RPMI7951 (cell line): ENCODE data around the gene CLCNKB. TPM values are rescaled to one million over a fixed set of nuclear protein-coding genes. Genes with fewer than 3 reads are reported as not detected.
A peak's percentile ranks its signal among the peaks of the same experiment; 100 is the strongest.

Source experiments
- DNase-seq: peaks from one replicate; pipeline ENCODE4 v3.0.0-alpha.2; 2012; ENCODE audit warnings: low read depth
- total RNA-seq: library from RNA; depleted of rRNA; stranded (reverse); fragments of >200 nt; shearing (Covaris generic); gene quantifications from 2 replicates; pipeline ENCODE4 v1.2.3, GENCODE V29; 2014

The CLCNKB gene
- total RNA-seq, 1 experiment from 2014 or later: not detected

DNA sequence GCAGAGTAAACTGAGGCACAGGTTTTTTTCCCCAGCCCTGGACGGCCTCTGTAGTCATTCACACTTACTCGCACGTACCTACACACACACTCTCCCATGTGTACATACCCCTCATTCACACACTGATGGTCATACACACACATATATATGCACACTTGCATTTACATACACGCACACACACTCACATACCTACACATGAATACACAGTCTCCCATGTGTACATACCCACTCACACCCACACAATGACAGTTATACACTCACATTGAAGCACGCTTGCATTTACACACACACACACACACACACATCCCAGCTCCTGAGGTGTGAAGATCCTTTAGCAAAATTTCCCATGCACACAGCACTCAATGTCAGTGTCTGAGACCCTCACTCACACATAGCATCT is 30.6 kb downstream of the CLCNKB start:
- DNase-seq: no peak

- DNase-seq: peak; percentile 87
Measured at GRCh38 chr1:16075337-16076030, 31.9 kb downstream of the CLCNKB start.

DNA sequence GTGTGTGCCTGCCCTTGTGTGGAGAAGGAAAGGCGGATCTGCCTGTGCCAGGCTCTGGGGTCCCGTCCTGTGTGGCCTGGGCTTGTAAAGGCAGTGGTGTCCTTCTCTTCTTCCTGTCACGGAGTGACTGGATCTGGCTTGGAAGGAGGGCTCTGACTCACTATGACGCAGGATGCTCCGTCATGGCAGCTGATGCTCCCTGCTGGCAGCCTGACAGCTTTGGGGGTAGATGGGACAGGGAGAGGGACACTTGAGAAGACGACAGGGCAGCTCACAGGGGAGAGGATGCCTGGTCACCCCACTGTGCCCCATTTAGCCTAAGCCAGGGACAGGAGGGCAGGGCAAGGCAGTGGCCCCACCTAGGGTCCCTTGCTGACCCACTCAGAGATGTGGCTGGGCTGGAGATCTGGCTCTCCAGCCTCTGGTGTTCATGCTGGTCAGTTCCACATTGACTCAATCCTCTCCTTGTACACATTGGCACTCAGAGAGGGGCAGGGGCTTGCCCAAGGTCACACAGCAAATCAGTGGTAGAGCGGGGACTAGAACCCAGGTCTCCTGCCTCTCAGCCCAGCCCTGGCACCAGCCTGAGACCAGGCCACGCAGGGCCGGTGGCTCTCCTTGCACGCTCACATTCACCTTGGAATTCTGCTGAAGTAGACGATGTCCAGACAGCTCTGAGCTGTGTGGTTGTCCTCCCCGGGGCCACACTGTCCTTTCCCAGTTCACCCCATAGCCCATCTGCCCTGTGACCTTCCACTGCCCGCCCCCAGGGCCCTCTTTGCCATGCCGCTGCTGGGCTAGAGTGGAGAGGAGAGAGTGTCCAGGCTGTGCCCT is 32.7 kb downstream of the CLCNKB start:
- DNase-seq: peak; percentile 96

- DNase-seq: peak; percentile 92
Measured at GRCh38 chr1:16076865-16077238, 33.3 kb downstream of the CLCNKB start.

- no peak for DNase-seq
Measured at GRCh38 chr1:16077406-16078245, 34.0 kb downstream of the CLCNKB start.

DNA sequence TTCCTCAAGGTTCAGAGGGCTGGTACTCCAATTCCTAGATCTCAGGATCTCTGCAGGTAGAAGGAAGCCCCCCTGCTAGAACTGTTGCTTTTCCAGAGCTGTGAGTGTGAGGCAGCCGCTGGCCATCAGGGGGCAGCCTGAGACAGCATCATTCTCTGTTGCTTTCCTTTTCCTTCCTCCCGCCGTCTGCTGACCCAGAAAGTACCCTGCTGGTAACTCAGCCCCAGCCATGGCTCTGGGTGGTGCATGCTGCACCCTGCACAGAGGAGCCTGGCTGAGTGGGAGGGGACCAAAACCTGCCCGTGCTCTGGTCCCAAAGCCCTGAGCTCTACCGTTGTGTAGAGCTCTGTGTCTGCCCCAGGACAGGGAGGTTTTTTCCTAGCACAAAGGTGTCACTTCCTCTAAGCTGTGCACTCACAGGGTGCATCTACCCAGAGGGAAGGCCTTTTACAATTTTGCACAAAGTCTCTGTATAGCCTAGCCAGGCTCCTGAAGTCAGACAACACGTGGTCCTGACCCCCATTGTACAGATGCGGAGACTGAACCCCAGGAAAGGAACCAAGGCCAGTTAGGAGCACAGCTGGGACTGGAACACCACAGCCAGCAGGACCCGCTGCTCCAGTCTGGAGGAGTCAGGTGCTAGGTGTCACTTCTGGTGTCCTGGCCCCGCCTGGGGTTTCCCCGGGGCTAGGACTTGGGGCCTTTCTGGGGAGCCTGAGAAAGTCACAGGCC is 35.5 kb downstream of the CLCNKB start:
- DNase-seq: peak; percentile 73

GRCh38 chr1:16080422-16081150 is 37.0 kb downstream of the CLCNKB start:
- no peak for DNase-seq

- DNase-seq: no peak
Measured at GRCh38 chr1:16081636-16082035, 38.1 kb downstream of the CLCNKB start.

DNA sequence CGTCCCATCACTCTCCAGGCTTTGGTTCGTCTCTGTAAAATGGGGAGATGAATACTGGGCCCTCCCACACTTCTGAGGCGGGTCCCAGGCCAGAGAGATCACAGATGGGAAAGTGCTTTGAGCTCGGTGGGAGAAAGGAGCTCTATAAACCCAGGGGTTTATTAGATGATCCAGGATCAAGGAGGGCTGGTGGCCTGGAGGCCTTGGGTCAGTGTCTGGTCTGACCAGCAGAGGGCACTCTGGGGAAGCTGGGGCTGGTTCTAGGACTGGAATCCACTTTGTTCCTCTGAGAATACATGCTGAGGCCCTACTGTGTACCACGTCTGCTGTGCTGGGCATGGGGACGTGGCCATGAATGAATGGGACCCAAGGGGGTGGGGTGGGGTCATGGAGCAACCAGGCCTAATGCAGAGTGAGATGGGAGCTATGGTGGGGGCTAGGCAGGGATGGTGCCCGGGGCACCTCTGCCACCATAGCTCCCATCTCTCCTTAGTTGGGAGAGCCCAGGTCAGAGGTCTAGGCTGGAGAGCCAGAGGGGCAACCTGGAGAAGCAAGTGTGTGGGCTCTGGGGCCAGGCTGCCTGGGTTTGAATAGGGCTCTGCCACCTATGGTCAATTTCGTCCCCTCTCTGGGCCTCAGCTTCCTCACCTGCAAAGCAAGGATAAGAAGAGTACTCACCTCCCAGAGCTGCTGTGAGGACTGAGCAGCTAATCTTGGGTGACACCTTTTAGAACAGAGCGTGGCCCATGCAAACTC is 38.9 kb downstream of the CLCNKB start:
- peak; percentile 55 for DNase-seq

DNA sequence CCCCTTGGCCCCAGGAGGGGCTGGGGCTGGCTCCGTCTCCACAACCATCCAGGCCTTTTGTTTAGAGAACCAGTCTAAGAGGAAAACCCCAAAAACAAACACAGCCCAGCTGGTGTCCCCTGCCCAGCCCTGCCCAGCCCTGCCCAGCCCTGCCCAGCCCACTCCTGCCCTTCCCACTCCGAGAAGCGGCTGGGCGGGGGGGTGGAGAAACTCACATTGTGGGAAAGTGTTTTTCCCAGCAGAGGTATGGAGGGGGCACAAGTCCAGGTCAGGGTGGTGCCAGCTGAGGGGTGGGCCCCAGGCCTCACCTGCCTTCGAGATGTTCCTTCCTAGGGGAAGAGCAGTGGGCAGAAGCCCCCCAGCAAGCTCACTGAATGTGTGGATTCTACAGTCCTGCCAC is 39.9 kb downstream of the CLCNKB start:
- DNase-seq: no peak

DNA sequence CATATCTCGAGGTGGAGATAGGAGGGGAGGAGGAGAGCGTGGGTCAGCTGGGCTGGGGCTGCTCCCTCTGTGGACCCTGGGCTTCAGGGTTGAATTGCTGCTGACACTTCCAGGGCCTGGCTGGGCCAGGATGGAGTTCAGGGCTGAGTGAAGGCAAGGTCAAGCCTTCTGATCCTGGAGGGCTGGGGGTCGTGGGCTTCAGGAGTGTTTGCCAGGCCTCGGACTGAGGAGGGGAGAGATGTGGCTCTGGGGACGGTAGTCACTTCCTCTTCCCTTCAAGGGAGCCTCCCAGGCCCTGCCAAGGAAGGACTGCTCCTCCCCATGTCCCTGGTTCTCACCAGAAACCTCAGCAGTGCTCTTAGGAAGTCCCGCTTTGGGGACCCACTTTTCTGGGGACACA is 41.9 kb downstream of the CLCNKB start:
- no peak for DNase-seq

DNA sequence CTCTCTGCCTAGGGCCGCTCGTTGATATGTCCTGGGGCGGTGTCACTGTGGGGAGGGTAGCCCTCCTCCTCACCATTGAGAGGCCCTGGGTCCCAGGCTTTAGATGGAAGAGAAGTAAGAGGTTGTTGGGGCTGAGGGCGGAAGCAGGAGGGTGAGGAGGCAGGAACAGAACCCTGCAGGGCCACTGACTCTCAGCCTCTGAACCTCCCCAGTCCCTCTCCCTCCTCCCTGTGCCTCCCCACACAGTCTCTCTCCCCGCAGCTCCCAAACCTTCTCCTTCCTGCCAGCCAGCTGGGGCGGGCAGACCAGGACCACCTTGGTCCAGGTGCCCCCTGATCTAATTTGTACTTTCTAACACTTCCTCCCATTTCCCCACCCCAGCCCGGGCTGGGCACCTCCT is 44.2 kb downstream of the CLCNKB start:
- DNase-seq: no peak

GRCh38 chr1:16088351-16088911 is 44.8 kb downstream of the CLCNKB start:
- DNase-seq: no peak

GRCh38 chr1:16088996-16089395 is 45.4 kb downstream of the CLCNKB start:
- DNase-seq: peak; percentile 78

DNA sequence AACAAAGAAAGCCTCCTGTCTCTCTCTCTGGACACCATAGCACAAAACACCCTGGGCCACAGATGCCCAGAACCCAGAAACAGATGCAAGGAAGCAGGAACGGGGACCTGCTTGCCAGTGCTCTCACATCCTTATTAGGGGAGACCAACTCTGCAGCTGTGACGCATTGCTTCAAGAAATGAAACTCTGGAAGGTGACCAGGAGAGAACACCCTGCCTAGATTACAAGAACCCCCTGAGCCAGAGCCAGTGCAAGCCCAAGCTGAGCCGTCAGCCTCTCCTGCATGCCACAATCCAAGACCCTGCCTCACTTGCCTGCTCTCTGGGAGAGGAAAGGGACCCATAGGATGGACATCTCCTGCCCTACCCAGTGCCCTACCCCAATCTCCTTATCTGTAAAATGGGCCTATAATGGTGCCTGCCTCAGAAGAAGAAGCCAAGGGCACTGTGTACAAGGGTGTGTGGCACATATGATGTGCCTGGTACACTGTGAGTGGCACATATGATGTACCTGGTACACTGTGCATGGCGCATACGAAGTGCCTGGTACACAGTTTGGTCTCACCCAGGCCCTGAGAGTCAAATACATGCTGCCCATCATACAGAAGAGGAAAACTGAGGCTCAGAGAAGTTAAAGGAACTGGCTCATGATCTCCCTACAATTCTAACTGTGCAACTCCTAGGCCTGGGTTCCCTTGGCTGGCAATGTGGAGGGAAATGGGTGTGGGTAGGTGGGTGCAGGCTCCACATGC is 46.7 kb downstream of the CLCNKB start:
- no peak for DNase-seq

DNA sequence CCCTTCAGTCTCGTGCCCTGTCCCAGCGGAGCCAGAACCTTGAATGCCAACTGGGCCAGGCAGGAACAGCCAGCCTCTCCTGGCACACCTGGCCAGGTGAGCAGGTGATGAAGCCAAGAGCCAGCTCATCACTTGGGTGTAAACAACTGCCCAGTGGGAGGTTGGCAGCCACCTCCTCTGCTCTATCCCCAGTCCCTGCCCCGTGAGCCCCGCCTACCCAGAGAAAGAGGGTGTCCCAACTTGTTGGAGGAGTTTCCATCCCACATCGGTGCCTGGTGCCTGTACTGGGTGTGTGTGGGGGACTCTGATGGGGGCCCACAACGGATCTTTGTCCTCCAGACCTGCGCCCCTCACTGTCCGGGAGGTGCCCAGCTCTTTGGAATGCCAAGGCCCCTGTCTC is 47.7 kb downstream of the CLCNKB start:
- no peak for DNase-seq

DNA sequence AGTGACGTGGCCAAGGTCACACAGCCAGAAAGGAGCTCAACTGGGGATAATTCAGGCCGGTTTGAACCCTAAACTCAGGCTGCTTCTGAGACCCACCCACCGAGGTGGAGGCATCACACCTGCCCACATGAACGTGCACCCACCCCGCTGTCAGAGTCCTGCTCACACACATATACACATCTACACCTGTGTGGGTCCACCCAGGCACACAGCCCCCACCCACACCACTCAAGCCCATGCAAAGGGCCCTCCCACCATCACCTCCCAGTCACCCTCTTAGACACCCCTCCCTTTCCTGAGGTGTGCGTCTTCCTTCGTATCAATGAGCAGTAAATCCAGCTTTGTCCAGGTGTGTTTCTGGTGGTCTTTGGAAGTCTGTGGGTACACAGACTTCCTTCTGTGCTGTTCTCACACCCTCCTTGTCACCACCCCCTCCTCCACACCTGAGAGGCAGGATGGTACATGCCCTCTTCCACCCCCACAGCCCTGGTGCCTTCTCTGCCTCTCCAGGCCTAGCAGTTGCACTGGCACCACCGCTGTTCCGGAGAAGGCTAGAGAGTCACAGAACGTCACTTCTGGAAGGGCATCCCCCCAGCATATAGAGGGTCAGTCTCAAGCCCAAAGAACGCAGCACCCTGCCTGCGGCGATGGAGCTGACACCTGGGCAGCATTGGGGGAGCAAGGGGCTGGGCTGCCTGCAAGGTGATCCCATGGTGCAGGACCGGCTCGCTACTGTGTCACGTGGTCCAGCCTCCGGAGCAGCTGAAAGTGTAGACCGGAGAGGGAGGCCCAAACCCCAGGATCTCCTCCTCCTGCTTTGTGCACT is 48.7 kb downstream of the CLCNKB start:
- no peak for DNase-seq

DNA sequence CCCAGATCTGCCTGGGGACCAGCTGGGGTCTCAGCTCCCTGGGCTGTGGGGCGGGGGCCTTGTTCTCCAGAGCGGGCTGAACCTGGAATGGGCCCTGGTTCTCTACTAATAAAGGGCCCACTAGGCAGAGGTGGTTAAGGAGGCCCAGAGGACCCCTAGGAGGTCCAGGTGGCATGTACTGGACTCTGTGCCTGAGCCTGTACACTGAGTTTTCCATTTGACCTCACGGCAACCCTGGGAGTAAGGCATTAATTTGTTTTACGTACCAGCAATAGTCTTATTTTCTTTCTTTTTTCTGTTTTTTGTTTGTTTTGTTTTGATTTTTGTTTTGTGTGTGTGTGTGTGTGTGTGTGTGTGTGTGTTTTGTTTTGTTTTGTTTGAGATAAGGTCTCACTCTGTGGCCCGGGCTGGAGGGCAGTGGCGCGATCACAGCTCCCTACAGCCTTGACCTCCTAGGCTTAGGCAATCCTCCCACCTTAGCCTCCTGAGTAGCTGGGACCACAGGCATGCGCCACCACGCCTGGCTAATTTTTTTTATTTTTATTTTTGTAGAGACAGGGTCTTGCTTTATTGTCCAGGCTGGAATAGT is 49.4 kb downstream of the CLCNKB start:
- no peak for DNase-seq
